H1 (cell line): Measurements from ENCODE around the gene ALG3. TPM values are rescaled to one million over a fixed set of nuclear protein-coding genes. Genes with fewer than 3 reads are reported as not detected.

Experiments
- CTCF ChIA-PET: fragments of 300-600 bp; sonication (Branson Sonifier 250); formaldehyde crosslinking; loops from one replicate; lab custom pipeline; 2021; ENCODE audit not compliant: partially characterized antibody; lab: Charles Lee
- POLR2A ChIA-PET: fragments of 300-600 bp; sonication (Branson Sonifier 250); formaldehyde crosslinking; loops from one replicate; lab custom pipeline; 2021; ENCODE audit warnings: inconsistent platforms; ENCODE audit not compliant: partially characterized antibody; lab: Charles Lee
- DNase-seq, 2 experiments: peaks; one replicate each; pipeline versions ENCODE4 v3.0.0 to v3.0.0-alpha.2; 2010 to 2022; ENCODE audit warnings: low spot score in 2 of 2, low read depth in 1 of 2, mixed read lengths in 1 of 2
- FAIRE-seq: peaks from 2 replicates; lab custom pipeline; 2011; peaks lifted over from hg19 to GRCh38; lab: Jason Lieb, UNC
- H2AFZ ChIP-seq: 2 replicates; pipeline ENCODE4 v1.8.1; 2012; ENCODE audit warnings: low read length, inconsistent platforms
- H2AK5ac ChIP-seq: 2 replicates; pipeline ENCODE4 v1.6.1; 2013; ENCODE audit warnings: low read depth, low read length
- H2BK120ac ChIP-seq: replicated peaks from 2 replicates; pipeline ENCODE3; 2013; ENCODE audit warnings: low read depth, low read length, inconsistent platforms
- H2BK12ac ChIP-seq: 2 replicates; pipeline ENCODE4 v1.6.1; 2013; ENCODE audit warnings: low read depth, low read length
- H2BK15ac ChIP-seq: 2 replicates; pipeline ENCODE4 v1.6.1; 2013; ENCODE audit warnings: low read length
- H2BK20ac ChIP-seq: 2 replicates; pipeline ENCODE4 v1.6.1; 2013; ENCODE audit warnings: low read length
- H2BK5ac ChIP-seq: 2 replicates; pipeline ENCODE4 v1.6.1; 2013; ENCODE audit warnings: low read depth, low read length
- H3K14ac ChIP-seq: 2 replicates; pipeline ENCODE4 v1.6.1; 2013; ENCODE audit warnings: inconsistent platforms; ENCODE audit not compliant: insufficient read length
- H3K18ac ChIP-seq: 2 replicates; pipeline ENCODE4 v1.6.1; 2013; ENCODE audit warnings: low read length; ENCODE audit errors: extremely low read depth
- H3K23ac ChIP-seq: 2 replicates; pipeline ENCODE4 v1.6.1; 2013; ENCODE audit warnings: inconsistent platforms; ENCODE audit not compliant: insufficient read length
- H3K23me2 ChIP-seq: 2 replicates; pipeline ENCODE4 v1.6.1; 2013; ENCODE audit warnings: low read depth, low read length
- H3K27ac ChIP-seq: 2 replicates; pipeline ENCODE4 v1.6.1; 2011; ENCODE audit warnings: low read depth, low read length, inconsistent platforms
- H3K27me3 ChIP-seq, 4 experiments: replicated peaks in 1 of 4; 1 replicate in 1 of 4; 2 replicates in 3 of 4; pipeline versions ENCODE4 v1.6.1 to v1.8.1; 2011 to 2013; ENCODE audit warnings: low read length in 3 of 4, mild to moderate bottlenecking in 3 of 4, inconsistent platforms in 2 of 4, mixed read lengths in 2 of 4, moderate library complexity in 1 of 4; ENCODE audit not compliant: control insufficient read depth in 3 of 4, insufficient read depth in 3 of 4; ENCODE audit errors: extremely low read depth in 1 of 4
- H3K36me3 ChIP-seq, 4 experiments: 2 replicates each; pipeline versions ENCODE4 v1.6.1 to v1.8.1; 2011 to 2013; ENCODE audit warnings: mild to moderate bottlenecking in 4 of 4, low read length in 3 of 4, moderate library complexity in 2 of 4, control low read depth in 1 of 4, inconsistent platforms in 1 of 4; ENCODE audit not compliant: insufficient read depth in 4 of 4, control insufficient read depth in 2 of 4
- H3K4ac ChIP-seq: replicated peaks from 2 replicates; pipeline ENCODE3; 2013; ENCODE audit warnings: low read length, low read depth, mixed read lengths, inconsistent platforms; ENCODE audit not compliant: insufficient read length
- H3K4me1 ChIP-seq, 4 experiments: replicated peaks in 1 of 4; 1 replicate in 1 of 4; 2 replicates in 3 of 4; pipeline versions ENCODE4 v1.6.1 to v1.8.1; 2011 to 2013; ENCODE audit warnings: low read length in 3 of 4, inconsistent platforms in 2 of 4, mixed read lengths in 1 of 4; ENCODE audit not compliant: insufficient read depth in 4 of 4, control insufficient read depth in 3 of 4
- H3K4me2 ChIP-seq, 2 experiments: 2 replicates each; pipeline versions ENCODE4 v1.6.1 to v1.8.1; 2011 to 2013; ENCODE audit warnings: low read depth in 2 of 2, low read length in 2 of 2, control low read depth in 1 of 2, inconsistent platforms in 1 of 2, mild to moderate bottlenecking in 1 of 2; ENCODE audit not compliant: insufficient read depth in 1 of 2
- H3K4me3 ChIP-seq, 4 experiments: fragments of 200-600, 300-600 bp in 1 of 4; sonication (generic), shearing (Covaris generic), sonication (Bioruptor Twin) in 1 of 4; 2 replicates each; pipeline versions ENCODE4 v1.5.1 to v1.8.1; 2011 to 2016; ENCODE audit warnings: low read length in 4 of 4, low read depth in 3 of 4, control low read depth in 2 of 4, inconsistent platforms in 2 of 4, mild to moderate bottlenecking in 2 of 4, mixed read lengths in 1 of 4, moderate library complexity in 1 of 4; ENCODE audit not compliant: insufficient read depth in 2 of 4; ENCODE audit errors: extremely low read depth in 1 of 4
- H3K56ac ChIP-seq: replicated peaks from 2 replicates; pipeline ENCODE3; 2013; ENCODE audit warnings: low read depth, mild to moderate bottlenecking, mixed read lengths, low read length, inconsistent platforms; ENCODE audit not compliant: insufficient read length
- H3K79me1 ChIP-seq: 2 replicates; pipeline ENCODE4 v1.6.1; 2013; ENCODE audit warnings: low read depth, low read length, control low read depth
- H3K79me2 ChIP-seq, 2 experiments: 2 replicates each; pipeline versions ENCODE4 v1.6.1 to v1.8.1; 2012 to 2013; ENCODE audit warnings: low read length in 2 of 2, mild to moderate bottlenecking in 2 of 2, inconsistent platforms in 1 of 2; ENCODE audit not compliant: insufficient read depth in 2 of 2, control insufficient read depth in 1 of 2
- H3K9ac ChIP-seq, 4 experiments: replicated peaks in 1 of 4; 1 replicate in 1 of 4; 2 replicates in 3 of 4; pipeline versions ENCODE4 v1.6.1 to v1.8.1; 2011 to 2013; ENCODE audit warnings: low read depth in 3 of 4, low read length in 3 of 4, control low read depth in 2 of 4, mild to moderate bottlenecking in 2 of 4, moderate library complexity in 2 of 4, inconsistent platforms in 1 of 4; ENCODE audit errors: extremely low read depth in 1 of 4
- H3K9me3 ChIP-seq, 2 experiments: 2 replicates each; pipeline versions ENCODE4 v1.6.1 to v1.8.1; 2012 to 2013; ENCODE audit warnings: mild to moderate bottlenecking in 2 of 2, moderate library complexity in 2 of 2, control low read depth in 1 of 2, inconsistent platforms in 1 of 2, low read depth in 1 of 2, low read length in 1 of 2, mixed read lengths in 1 of 2; ENCODE audit not compliant: insufficient read depth in 2 of 2
- H4K20me1 ChIP-seq, 2 experiments: replicated peaks in 1 of 2; 2 replicates each; pipeline versions ENCODE3 to v1.8.1; 2011 to 2013; ENCODE audit warnings: inconsistent platforms in 2 of 2, low read length in 2 of 2, mild to moderate bottlenecking in 1 of 2; ENCODE audit not compliant: insufficient read depth in 2 of 2, control insufficient read depth in 1 of 2
- H4K5ac ChIP-seq: 2 replicates; pipeline ENCODE4 v1.6.1; 2013; ENCODE audit warnings: low read length, low read depth, mixed read lengths, inconsistent platforms; ENCODE audit not compliant: insufficient read length
- H4K8ac ChIP-seq: 2 replicates; pipeline ENCODE4 v1.8.0; 2013; ENCODE audit warnings: mild to moderate bottlenecking, moderate library complexity, low read length, inconsistent platforms; ENCODE audit not compliant: insufficient read depth; ENCODE audit errors: extremely low read depth
- H4K91ac ChIP-seq: replicated peaks from 2 replicates; pipeline ENCODE3; 2013; ENCODE audit warnings: low read length, mixed read lengths, inconsistent platforms; ENCODE audit not compliant: insufficient read length
- BRCA1 ChIP-seq: IDR thresholded peaks from 2 replicates; pipeline ENCODE4 v1.6.1; 2012; ENCODE audit warnings: low read depth, low read length, improper control_type of control experiment
- CTCF ChIP-seq, 3 experiments: IDR thresholded peaks; 1 replicate in 2 of 3; 2 replicates in 1 of 3; pipeline versions ENCODE4 v1.5.1 to v1.6.1; 2011; ENCODE audit warnings: low read length in 3 of 3, mild to moderate bottlenecking in 3 of 3, inconsistent platforms in 2 of 3, low read depth in 1 of 3, moderate library complexity in 1 of 3; ENCODE audit not compliant: insufficient read depth in 1 of 3; ENCODE audit errors: control extremely low read depth in 1 of 3
- FOSL1 ChIP-seq: IDR thresholded peaks from 2 replicates; pipeline ENCODE4 v1.6.1; 2011; ENCODE audit warnings: mild to moderate bottlenecking, low read depth, low read length, moderate library complexity; ENCODE audit not compliant: insufficient read depth
- RAD21 ChIP-seq, 2 experiments: IDR thresholded peaks in 1 of 2; conservative IDR thresholded peaks in 1 of 2; 2 replicates each; pipeline ENCODE4 v1.6.1; 2011; ENCODE audit warnings: low read depth in 2 of 2, low read length in 2 of 2, improper control_type of control experiment in 1 of 2, inconsistent platforms in 1 of 2, mild to moderate bottlenecking in 1 of 2, moderate library complexity in 1 of 2
- WGBS, 2 experiments: shearing (Covaris generic) in 1 of 2; methylation state at CpG; one replicate each; pipeline versions ENCODE4 v1.1.6 to v1.1.7; 2013 to 2015; ENCODE audit warnings: low lambda C conversion rate in 2 of 2, mixed read lengths in 2 of 2, inconsistent platforms in 1 of 2, low coverage in 1 of 2, missing lambda C conversion rate in 1 of 2; ENCODE audit not compliant: insufficient replicate concordance in 2 of 2, insufficient coverage in 1 of 2, insufficient read length in 1 of 2; ENCODE audit errors: extremely low coverage in 1 of 2, missing lambda C conversion rate in 1 of 2; 5-methylcytosine and 5-hydroxymethylcytosine counted together
- polyA plus RNA-seq, 7 experiments: library from polyadenylated mRNA; depleted of rRNA in 3 of 7; stranded (reverse) in 5 of 7; unstranded in 2 of 7; fragments of >200 nt in 5 of 7; fragments of 200-250 nt in 2 of 7; gene quantifications; 1 replicate in 5 of 7; 2 replicates in 1 of 7; 4 replicates in 1 of 7; pipeline versions ENCODE4 v1.2.1 to v1.2.3, GENCODE V29; 2011 to 2013; ENCODE audit warnings: missing spikeins in 2 of 7, mixed read lengths in 2 of 7
- total RNA-seq: library from RNA; stranded (reverse); fragmentation: NEBNext Ultra II Directional; extraction: Animal tissue kit (Norgen Biotek cat#: 25700); gene quantifications from 2 replicates; pipeline ENCODE4 v1.2.1, GENCODE V29; 2021

ALG3 gene
- total and polyA plus RNA-seq, 2 of the 8 experiments (the other 6 are each of a cell fraction or from before 2014, with no cell fraction given): 54.6 to 148 TPM

- no peak overlapping the region for H2BK120ac ChIP-seq
- H2AK5ac ChIP-seq: no peak overlapping the region
- peak; percentile 28 for FAIRE-seq
- H3K4ac ChIP-seq: no peak overlapping the region
- H3K18ac ChIP-seq: no peak overlapping the region
- no peak overlapping the region for H3K9ac ChIP-seq
- H3K23me2 ChIP-seq: peaks cover 12% of the 10 kb centered on the region; the same call in 1 of the 2 replicates
- H4K20me1 ChIP-seq: peaks cover 0 to 3% of the 10 kb centered on the region in 2 experiments
- H3K27ac ChIP-seq: no peak overlapping the region
- no peaks in the 10 kb centered on the region for H3K79me2 ChIP-seq
- H4K5ac ChIP-seq: no peak overlapping the region
- no peak overlapping the region for H3K14ac ChIP-seq
- ChIA-PET POLR2A (interaction anchor here (0.9 to 2.5 kb wide), 5 partner anchors 13 to 51 kb away, joined by 3 to 11 read pairs (median 6); partner anchors contain the start of genes ABCF3 and EEF1AKMT4), CTCF (interaction anchor here (0.6 to 10.3 kb wide), 63 partner anchors 11 to 575 kb away, joined by 3 to 183 read pairs (median 4); partner anchors contain the start of genes ABCF3, CAMK2N2, DVL3 and EEF1AKMT4)
- H2BK20ac ChIP-seq: no peak overlapping the region
- H3K9me3 ChIP-seq: no peaks in the 10 kb centered on the region
- H3K4me1 ChIP-seq: peaks cover 0 to 20% (median 4%) of the 10 kb centered on the region in 4 experiments; a peak in 5 of 7 replicates
- H4K8ac ChIP-seq: no peak overlapping the region
- no peak overlapping the region for H3K4me3 ChIP-seq
- H4K91ac ChIP-seq: no peak overlapping the region
- peaks cover 35 to 49% (median 46%) of the 10 kb centered on the region in 4 experiments for H3K27me3 ChIP-seq
- H2BK15ac ChIP-seq: no peak overlapping the region
- H3K56ac ChIP-seq: no peak overlapping the region
- no peaks in the 10 kb centered on the region for H3K79me1 ChIP-seq
- H3K36me3 ChIP-seq: peaks cover 0 to 8% (median 0%) of the 10 kb centered on the region in 4 experiments; a peak in 1 of 8 replicates
- no peak overlapping the region for H3K4me2 ChIP-seq
- H2BK12ac ChIP-seq: no peak overlapping the region
- no peak overlapping the region for H3K23ac ChIP-seq
- no peak overlapping the region for H2BK5ac ChIP-seq
- peak in 1 of 2 experiments; percentile 76 for DNase-seq
- H2AFZ ChIP-seq: no peak overlapping the region
- WGBS, 2 experiments: 64% methylated on average over 2 of the region's 2 CpGs; no CpG with 5 or more reads in 1 of the 2 experiments
- peak; percentile 62 to 69 for TF ChIP-seq RAD21 (IDR thresholded peaks at IDR 0.05 in 1 of 2, conservative IDR thresholded peaks at IDR 0.05 in 1 of 2; ENCODE audit: low read depth in 2 of 2, low read length in 2 of 2)
- TF ChIP-seq CTCF (IDR thresholded peaks at IDR 0.05; ENCODE audit: control extremely low read depth in 1 of 3, insufficient read depth in 1 of 3, low read depth in 1 of 3, low read length in 3 of 3): peak in 2 of 3 experiments; percentile 87 to 89; a peak in 3 of 4 replicates
- TF ChIP-seq BRCA1: no peak
- 0 out of 2 replicates have a peak, but pooled peaks have one; percentile 6 for TF ChIP-seq FOSL1
Observed at GRCh38 chr3:184227481-184227935, 21.3 kb downstream of the ALG3 start.
